Erythroblast (primary cell): ENCODE measurements around the gene SEMA4G.

Source experiments
- GATA1 ChIP-seq: IDR thresholded peaks from 2 replicates; pipeline ENCODE4 v1.6.1; 2011; ENCODE audit warnings: low read depth, mild to moderate bottlenecking, control low read depth, low read length, moderate library complexity
- POLR2A ChIP-seq: IDR thresholded peaks from 2 replicates; pipeline ENCODE4 v1.6.1; 2011; ENCODE audit warnings: mild to moderate bottlenecking, low read length

- TF ChIP-seq POLR2A (no peak), GATA1 (no peak)
These were observed 3.0 kb downstream of the SEMA4G start for GRCh38 chr10:100972115-100972903.
